Measurements from ENCODE around the gene TAF11L3.
"Not testable (repeated sequence)": the region's sequence is repeated elsewhere in the genome, so short reads cannot be mapped to it uniquely, and the experiment has no call there.

TAF11L3 gene

GRCh38 chr5:17477573-17478265 lies 40.4 kb upstream of the TAF11L3 start:
- H4K8ac ChIP-seq (ENCODE audit: low read depth, low read length) = no peak overlapping the region
- WGBS (ENCODE audit: extremely low coverage, insufficient coverage, insufficient read length) = no CpG with 5 or more reads among the region's 7 CpGs
- no peak overlapping the region for H3K27ac ChIP-seq (ENCODE audit: low read depth, low read length)

GRCh38 chr5:17481378-17481777 lies 36.8 kb upstream of the TAF11L3 start:
- no peak overlapping the region for H2AFZ ChIP-seq (ENCODE audit: insufficient read depth, low read length, poor library complexity)
- no peak overlapping the region for H2BK12ac ChIP-seq (ENCODE audit: low read length)
- no peaks in the 10 kb centered on the region for H3K79me1 ChIP-seq (ENCODE audit: low read length)
- no peak overlapping the region for H3K9ac ChIP-seq (ENCODE audit: low read length)
- no peak overlapping the region for H3K4me2 ChIP-seq (ENCODE audit: low read length)
- DNase-seq = no peak
- no peak overlapping the region for H2BK120ac ChIP-seq (ENCODE audit: insufficient read depth, low read length, poor library complexity)
- H4K8ac ChIP-seq (ENCODE audit: low read depth, low read length) = no peak overlapping the region
- H3K36me3 ChIP-seq (ENCODE audit: control insufficient read depth in 1 of 2, insufficient read depth in 2 of 2, low read length in 2 of 2) = no peaks in the 10 kb centered on the region
- H2AK5ac ChIP-seq (ENCODE audit: low read length) = no peak overlapping the region
- H3K14ac ChIP-seq (ENCODE audit: low read length) = no peak overlapping the region
- no peak overlapping the region for H3K18ac ChIP-seq (ENCODE audit: low read length)
- no peaks in the 10 kb centered on the region for H3K9me3 ChIP-seq (ENCODE audit: insufficient read depth, low read depth, low read length)
- H3K79me2 ChIP-seq (ENCODE audit: control insufficient read depth, insufficient read depth, low read length, poor library complexity) = no peaks in the 10 kb centered on the region
- no peak overlapping the region for H3K23ac ChIP-seq (ENCODE audit: low read length)
- no peak overlapping the region for H3K4me3 ChIP-seq (ENCODE audit: low read depth, low read length)
- no peak overlapping the region for H3K27ac ChIP-seq (ENCODE audit: low read depth, low read length)
- no peaks in the 10 kb centered on the region for H3K27me3 ChIP-seq (ENCODE audit: insufficient read depth, low read length)
- H3K4me1 ChIP-seq (ENCODE audit: control insufficient read depth in 1 of 2, insufficient read depth in 2 of 2, low read length in 2 of 2) = no peaks in the 10 kb centered on the region
- H3K4ac ChIP-seq (ENCODE audit: low read depth, low read length) = no peak overlapping the region
- no peak overlapping the region for H4K12ac ChIP-seq (ENCODE audit: low read depth, low read length)
- H2BK5ac ChIP-seq (ENCODE audit: low read depth, low read length, poor library complexity) = no peak overlapping the region
- no CpG with 5 or more reads among the region's 4 CpGs for WGBS (ENCODE audit: extremely low coverage, insufficient coverage, insufficient read length)
- H4K91ac ChIP-seq (ENCODE audit: low read depth, low read length) = no peak overlapping the region

More at GRCh38 chr5:17477573-17478265, 40.4 kb upstream of the TAF11L3 start:
- no peak overlapping the region for H3K23ac ChIP-seq (ENCODE audit: low read length)
- H3K9me3 ChIP-seq (ENCODE audit: insufficient read depth, low read depth, low read length) = no peaks in the 10 kb centered on the region
- H4K12ac ChIP-seq (ENCODE audit: low read depth, low read length) = no peak overlapping the region
- no peak overlapping the region for H4K91ac ChIP-seq (ENCODE audit: low read depth, low read length)
- no peak overlapping the region for H3K9ac ChIP-seq (ENCODE audit: low read length)
- no peaks in the 10 kb centered on the region for H3K79me2 ChIP-seq (ENCODE audit: control insufficient read depth, insufficient read depth, low read length, poor library complexity)
- H3K27me3 ChIP-seq (ENCODE audit: insufficient read depth, low read length) = no peaks in the 10 kb centered on the region
- no peak overlapping the region for H2AFZ ChIP-seq (ENCODE audit: insufficient read depth, low read length, poor library complexity)
- no peak overlapping the region for H3K18ac ChIP-seq (ENCODE audit: low read length)
- no peak overlapping the region for H3K4me3 ChIP-seq (ENCODE audit: low read depth, low read length)
- H3K79me1 ChIP-seq (ENCODE audit: low read length) = no peaks in the 10 kb centered on the region
- no peak overlapping the region for H3K4me2 ChIP-seq (ENCODE audit: low read length)
- H3K14ac ChIP-seq (ENCODE audit: low read length) = no peak overlapping the region
- no peak overlapping the region for H2BK120ac ChIP-seq (ENCODE audit: insufficient read depth, low read length, poor library complexity)
- H3K4ac ChIP-seq (ENCODE audit: low read depth, low read length) = no peak overlapping the region
- no peak for DNase-seq
- no peaks in the 10 kb centered on the region for H3K36me3 ChIP-seq (ENCODE audit: control insufficient read depth in 1 of 2, insufficient read depth in 2 of 2, low read length in 2 of 2)
- H2BK12ac ChIP-seq (ENCODE audit: low read length) = no peak overlapping the region
- H2AK5ac ChIP-seq (ENCODE audit: low read length) = no peak overlapping the region
- H3K4me1 ChIP-seq (ENCODE audit: control insufficient read depth in 1 of 2, insufficient read depth in 2 of 2, low read length in 2 of 2) = no peaks in the 10 kb centered on the region
- no peak overlapping the region for H2BK5ac ChIP-seq (ENCODE audit: low read depth, low read length, poor library complexity)

- WGBS (ENCODE audit: extremely low coverage, insufficient coverage, insufficient read length) = no CpG with 5 or more reads among the region's 2 CpGs
- Histone ChIP-seq H3K18ac (ENCODE audit: low read length) (no peak overlapping the region), H2AK5ac (ENCODE audit: low read length) (no peak overlapping the region), H2AFZ (ENCODE audit: insufficient read depth, low read length, poor library complexity) (no peak overlapping the region), H3K36me3 (ENCODE audit: control insufficient read depth in 1 of 2, insufficient read depth in 2 of 2, low read length in 2 of 2) (no peaks in the 10 kb centered on the region), H2BK5ac (ENCODE audit: low read depth, low read length, poor library complexity) (no peak overlapping the region), H3K14ac (ENCODE audit: low read length) (no peak overlapping the region), H3K9ac (ENCODE audit: low read length) (no peak overlapping the region), H3K9me3 (ENCODE audit: insufficient read depth, low read depth, low read length) (no peaks in the 10 kb centered on the region), H4K12ac (ENCODE audit: low read depth, low read length) (no peak overlapping the region), H3K4me1 (ENCODE audit: control insufficient read depth in 1 of 2, insufficient read depth in 2 of 2, low read length in 2 of 2) (no peaks in the 10 kb centered on the region), H4K8ac (ENCODE audit: low read depth, low read length) (no peak overlapping the region), H3K4me3 (ENCODE audit: low read depth, low read length) (no peak overlapping the region), H3K4ac (ENCODE audit: low read depth, low read length) (no peak overlapping the region), H2BK12ac (ENCODE audit: low read length) (no peak overlapping the region), H3K27me3 (ENCODE audit: insufficient read depth, low read length) (no peaks in the 10 kb centered on the region), H3K23ac (ENCODE audit: low read length) (no peak overlapping the region), H3K79me2 (ENCODE audit: control insufficient read depth, insufficient read depth, low read length, poor library complexity) (no peaks in the 10 kb centered on the region), H3K79me1 (ENCODE audit: low read length) (no peaks in the 10 kb centered on the region), H2BK120ac (ENCODE audit: insufficient read depth, low read length, poor library complexity) (no peak overlapping the region), H3K27ac (ENCODE audit: low read depth, low read length) (no peak overlapping the region), H4K91ac (ENCODE audit: low read depth, low read length) (no peak overlapping the region), H3K4me2 (ENCODE audit: low read length) (no peak overlapping the region)
- DNase-seq = no peak
Measured at GRCh38 chr5:17482790-17483189, 35.4 kb upstream of the TAF11L3 start.

- not testable (repeated sequence) for H3K27me3 ChIP-seq (ENCODE audit: insufficient read depth, low read length); H3K4me3 ChIP-seq (ENCODE audit: low read depth, low read length); H3K14ac ChIP-seq (ENCODE audit: low read length); H2AFZ ChIP-seq (ENCODE audit: insufficient read depth, low read length, poor library complexity); H2AK5ac ChIP-seq (ENCODE audit: low read length); H4K91ac ChIP-seq (ENCODE audit: low read depth, low read length); H2BK120ac ChIP-seq (ENCODE audit: insufficient read depth, low read length, poor library complexity); H3K9me3 ChIP-seq (ENCODE audit: insufficient read depth, low read depth, low read length); H4K8ac ChIP-seq (ENCODE audit: low read depth, low read length); H3K4ac ChIP-seq (ENCODE audit: low read depth, low read length); H2BK5ac ChIP-seq (ENCODE audit: low read depth, low read length, poor library complexity); H3K27ac ChIP-seq (ENCODE audit: low read depth, low read length); H3K4me2 ChIP-seq (ENCODE audit: low read length); H2BK12ac ChIP-seq (ENCODE audit: low read length); H3K18ac ChIP-seq (ENCODE audit: low read length); H3K36me3 ChIP-seq (ENCODE audit: control insufficient read depth in 1 of 2, insufficient read depth in 2 of 2, low read length in 2 of 2); H3K9ac ChIP-seq (ENCODE audit: low read length); H3K79me2 ChIP-seq (ENCODE audit: control insufficient read depth, insufficient read depth, low read length, poor library complexity); H3K23ac ChIP-seq (ENCODE audit: low read length); H3K4me1 ChIP-seq (ENCODE audit: control insufficient read depth in 1 of 2, insufficient read depth in 2 of 2, low read length in 2 of 2); H3K79me1 ChIP-seq (ENCODE audit: low read length); H4K12ac ChIP-seq (ENCODE audit: low read depth, low read length)
- no CpG with 5 or more reads among the region's 10 CpGs for WGBS (ENCODE audit: extremely low coverage, insufficient coverage, insufficient read length)
- DNase-seq = peak in 1 of 2 donors; percentile 15
Measured at GRCh38 chr5:17486464-17487173, 31.5 kb upstream of the TAF11L3 start.

Data from trophoblast cell (in vitro differentiated cells and primary cell).